ENCODE results near the gene POLL. TPM values are rescaled to one million over a fixed set of nuclear protein-coding genes. Genes with fewer than 3 reads are reported as not detected.
A peak's percentile ranks its signal among the peaks of the same experiment; 100 is the strongest.

POLL gene
- total RNA-seq, 5 donors from 2014 or later (not counting 1 experiment from before 2014, with no cell fraction given), result 27.1 to 52.6 (median 43.4) TPM

DNA sequence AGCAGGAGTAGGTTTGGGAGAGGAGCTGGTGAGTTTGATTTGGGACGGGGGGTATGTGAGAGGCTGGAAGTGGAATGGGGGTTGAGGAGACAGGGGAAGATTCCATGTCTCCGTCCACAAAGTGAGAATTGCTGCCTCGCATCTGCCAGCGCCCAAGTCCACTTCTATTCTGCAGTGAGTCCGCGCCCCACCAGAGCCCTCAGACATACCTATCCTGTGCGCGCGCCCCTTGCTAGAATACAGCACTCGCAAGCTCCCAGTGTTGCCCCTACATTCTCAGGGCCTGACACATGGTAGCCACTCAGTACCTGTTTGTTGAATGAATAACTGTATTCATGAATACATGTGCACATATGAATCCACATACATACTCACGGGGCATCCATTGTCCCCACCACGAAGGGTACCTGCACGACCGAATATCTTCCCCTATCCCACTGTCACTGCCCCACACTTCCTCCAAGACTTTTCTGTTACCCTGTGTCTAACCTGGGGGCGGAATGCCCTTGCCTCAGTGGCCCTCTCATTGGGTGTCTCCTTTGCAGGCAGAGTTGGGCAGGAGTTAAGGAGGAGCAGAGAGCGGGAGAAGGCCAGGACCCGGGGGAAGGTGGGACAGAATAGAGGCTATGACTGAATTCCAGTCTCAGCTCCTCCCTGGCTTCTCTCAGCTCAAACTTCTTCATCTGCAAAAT is 19.9 kb downstream of the POLL start:
- peak overlapping the region in 1 of 3 donors; percentile 72 for H3K4me3 Mint-ChIP-seq
- no peak for ATAC-seq (replicated peaks in 1 of 4)
- POLR2A ChIA-PET, result interaction anchor here (0.6 to 0.7 kb wide), 2 partner anchors 469 to 787 kb away, joined by 3 read pairs; no protein-coding TSS in a partner anchor

DNA sequence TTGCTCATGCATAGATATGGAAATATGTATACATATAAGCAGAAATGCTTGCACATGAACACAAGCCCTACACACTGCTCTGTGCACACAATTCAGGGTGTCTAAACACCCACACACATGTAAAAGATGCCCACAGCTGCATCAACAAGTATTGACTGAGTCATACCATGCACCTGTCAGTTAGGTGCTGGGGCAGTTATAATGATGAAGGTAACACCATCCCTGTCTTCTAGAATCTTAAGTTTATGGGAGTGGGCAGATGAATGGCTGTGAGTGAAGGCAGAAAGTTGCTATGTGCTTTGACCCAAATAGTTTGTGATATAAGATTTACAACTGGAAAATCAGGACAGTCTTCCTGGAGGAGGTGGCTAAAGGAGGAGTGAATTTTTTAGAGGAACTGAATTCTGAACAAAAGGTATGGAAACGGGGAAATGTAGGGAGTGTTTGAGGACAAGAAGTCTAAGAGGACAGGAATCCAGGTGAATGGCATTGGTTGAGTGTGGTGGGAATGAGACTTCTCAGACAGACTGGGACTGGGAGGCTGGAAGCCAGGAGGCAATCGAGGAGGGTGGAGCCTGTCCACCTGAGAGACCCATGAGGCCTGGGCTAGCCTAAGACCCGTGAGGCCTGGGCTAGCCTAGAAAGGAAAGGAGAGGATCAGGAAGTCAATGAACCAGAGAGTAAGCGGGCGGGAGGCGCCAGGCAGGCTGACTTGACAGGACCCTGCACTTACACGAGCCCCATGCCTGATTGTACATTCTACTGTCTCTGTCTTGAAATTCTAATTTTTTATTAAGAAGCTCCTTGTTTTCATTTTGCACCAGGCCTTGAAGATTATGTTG is 20.7 kb downstream of the POLL start:
- peaks cover 7 to 17% (median 11%) of the 10 kb centered on the region in 3 donors for H3K4me1 Mint-ChIP-seq
- H3K36me3 ChIP-seq (ENCODE audit: control insufficient read depth in 2 of 2, extremely low read depth in 1 of 2, insufficient read depth in 1 of 2, low read length in 1 of 2), result no peaks in the 10 kb centered on the region
- no peaks in the 10 kb centered on the region for H3K9me3 Mint-ChIP-seq
- CTCF ChIA-PET, result interaction anchor here in 1 of 2 donors (0.6 to 0.7 kb wide), 2 partner anchors 9 to 349 kb away, joined by 3 read pairs; no protein-coding TSS in a partner anchor
- no peak overlapping the region for H3K4me3 ChIP-seq (ENCODE audit: control insufficient read depth in 1 of 2, extremely low read depth in 1 of 2, low read length in 1 of 2)
- H3K27me3 Mint-ChIP-seq, result peaks cover 52 to 60% of the 10 kb centered on the region in 2 donors
- H3K27me3 ChIP-seq (replicated peaks in 1 of 2; ENCODE audit: control insufficient read depth in 2 of 2, extremely low read depth in 1 of 2, insufficient read depth in 2 of 2, low read length in 1 of 2), result peaks cover 12 to 78% of the 10 kb centered on the region in 2 experiments
- H3K4me1 ChIP-seq (ENCODE audit: control insufficient read depth in 1 of 2, extremely low read depth in 1 of 2, insufficient read depth in 2 of 2, low read length in 2 of 2), result peaks cover 7 to 27% of the 10 kb centered on the region in 2 experiments
- no peak for DNase-seq
- H3K4me3 Mint-ChIP-seq, result no peak overlapping the region
- no peaks in the 10 kb centered on the region for H3K36me3 Mint-ChIP-seq
- no peak for ATAC-seq (replicated peaks in 1 of 4)
- 71% methylated on average over 5 of the region's 7 CpGs for WGBS (ENCODE audit: insufficient coverage)
- H3K27ac ChIP-seq (ENCODE audit: low read length), result no peak overlapping the region
- peak overlapping the region in 1 of 2 donors; percentile 1 for H3K27ac Mint-ChIP-seq
- H3K9me3 ChIP-seq, result no peaks in the 10 kb centered on the region
- POLR2A ChIA-PET, result interaction anchor here in 1 of 2 donors (0.6 kb wide), 1 partner anchor 786 kb away, joined by 3 read pairs; no protein-coding TSS in a partner anchor

More for the DNA sequence above, 19.9 kb downstream of the POLL start:
- WGBS (ENCODE audit: insufficient coverage), result 82% methylated on average over 6 of the region's 17 CpGs
- DNase-seq, result peak in 1 of 35 experiments; percentile 16
- Histone ChIP-seq H3K27ac (ENCODE audit: low read length) (no peak overlapping the region), H3K4me1 (ENCODE audit: control insufficient read depth in 1 of 2, extremely low read depth in 1 of 2, insufficient read depth in 2 of 2, low read length in 2 of 2) (peaks cover 7 to 27% of the 10 kb centered on the region in 2 experiments), H3K36me3 (ENCODE audit: control insufficient read depth in 2 of 2, extremely low read depth in 1 of 2, insufficient read depth in 1 of 2, low read length in 1 of 2) (no peaks in the 10 kb centered on the region), H3K27me3 (replicated peaks in 1 of 2; ENCODE audit: control insufficient read depth in 2 of 2, extremely low read depth in 1 of 2, insufficient read depth in 2 of 2, low read length in 1 of 2) (peaks cover 12 to 71% of the 10 kb centered on the region in 2 experiments), H3K4me3 (ENCODE audit: control insufficient read depth in 1 of 2, extremely low read depth in 1 of 2, low read length in 1 of 2) (no peak overlapping the region), H3K9me3 (no peaks in the 10 kb centered on the region)
- no peak overlapping the region for H3K27ac Mint-ChIP-seq
- CTCF ChIA-PET, result interaction anchor here in 1 of 2 donors (0.6 to 0.7 kb wide), 2 partner anchors 8 to 349 kb away, joined by 3 read pairs; no protein-coding TSS in a partner anchor
- H3K27me3 Mint-ChIP-seq, result peaks cover 52 to 56% of the 10 kb centered on the region in 2 donors
- H3K4me1 Mint-ChIP-seq, result peaks cover 7 to 17% (median 11%) of the 10 kb centered on the region in 3 donors
- peaks cover 0 to 2% (median 0%) of the 10 kb centered on the region in 3 donors for H3K9me3 Mint-ChIP-seq
- H3K36me3 Mint-ChIP-seq, result no peaks in the 10 kb centered on the region

DNA sequence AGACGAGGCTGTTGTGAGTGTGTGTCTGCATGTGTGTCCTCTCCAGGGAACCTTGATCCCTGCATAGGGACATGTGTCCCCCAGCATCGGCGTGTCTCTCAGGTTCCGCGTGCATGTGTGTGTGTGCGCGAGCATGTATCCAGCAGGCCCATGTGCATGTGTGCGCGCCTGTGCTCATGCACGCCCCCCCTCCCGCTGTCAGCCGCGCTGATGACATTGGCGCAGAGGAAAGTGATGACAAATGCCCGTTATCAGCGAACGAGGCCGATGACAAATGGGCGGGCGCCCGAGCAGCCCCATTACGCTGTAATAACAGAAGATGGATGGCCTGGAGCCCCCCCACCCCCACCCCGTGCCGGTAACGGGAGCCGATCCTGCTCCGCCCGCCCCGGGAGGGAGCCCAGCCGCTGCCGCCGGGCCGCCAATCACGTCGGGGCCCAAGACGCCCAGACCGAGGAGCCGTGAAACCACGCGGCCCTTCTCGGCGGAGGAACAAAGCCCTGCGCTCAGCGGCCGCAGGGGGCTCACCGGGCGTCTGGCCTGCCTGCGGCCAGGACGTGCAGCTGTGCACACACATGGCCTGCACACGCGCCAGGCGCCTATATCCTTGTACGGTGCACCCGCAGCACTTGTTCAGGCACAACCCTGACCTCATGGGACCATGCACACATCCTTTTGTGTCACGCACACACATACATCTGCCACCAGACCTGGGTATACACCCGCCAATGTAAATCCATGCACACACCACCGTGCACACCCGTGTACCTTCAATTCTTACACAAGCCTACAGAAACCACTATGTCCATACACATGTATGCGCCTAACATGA is 21.5 kb downstream of the POLL start:
- no peaks in the 10 kb centered on the region for H3K9me3 ChIP-seq
- 25% methylated on average over 31 of the region's 59 CpGs for WGBS (ENCODE audit: insufficient coverage)

DNA sequence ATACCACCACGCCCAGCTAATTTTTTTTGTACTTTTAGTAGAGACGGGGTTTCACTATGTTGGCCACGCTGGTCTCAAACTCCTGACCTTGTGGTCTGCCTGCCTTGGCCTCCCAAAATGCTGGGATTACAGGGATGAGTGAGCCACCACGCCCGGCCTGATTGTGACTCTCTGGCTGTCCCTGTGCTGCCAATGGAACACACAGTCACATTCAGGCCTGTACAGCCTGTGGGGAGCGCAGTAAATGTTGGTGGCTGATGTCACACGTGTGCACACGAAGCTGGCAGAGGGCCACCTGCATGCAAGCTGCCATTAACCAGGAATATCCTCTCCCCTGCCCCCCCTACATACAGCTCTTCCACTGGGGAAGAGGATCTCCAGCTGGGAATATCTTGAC is 22.1 kb downstream of the POLL start:
- Mint-ChIP-seq H3K4me1 (peaks cover 7 to 17% (median 11%) of the 10 kb centered on the region in 3 donors), H3K9me3 (no peaks in the 10 kb centered on the region), H3K27me3 (peaks cover 52 to 63% of the 10 kb centered on the region in 2 donors), H3K27ac (no peak overlapping the region), H3K4me3 (peak overlapping the region in 1 of 3 donors; percentile 16), H3K36me3 (no peaks in the 10 kb centered on the region)
- Histone ChIP-seq H3K4me1 (ENCODE audit: control insufficient read depth in 1 of 2, extremely low read depth in 1 of 2, insufficient read depth in 2 of 2, low read length in 2 of 2) (peaks cover 7 to 26% of the 10 kb centered on the region in 2 experiments), H3K27me3 (replicated peaks in 1 of 2; ENCODE audit: control insufficient read depth in 2 of 2, extremely low read depth in 1 of 2, insufficient read depth in 2 of 2, low read length in 1 of 2) (peaks cover 12 to 86% of the 10 kb centered on the region in 2 experiments), H3K27ac (ENCODE audit: low read length) (no peak overlapping the region), H3K9me3 (no peaks in the 10 kb centered on the region), H3K36me3 (ENCODE audit: control insufficient read depth in 2 of 2, extremely low read depth in 1 of 2, insufficient read depth in 1 of 2, low read length in 1 of 2) (no peaks in the 10 kb centered on the region), H3K4me3 (ENCODE audit: control insufficient read depth in 1 of 2, extremely low read depth in 1 of 2, low read length in 1 of 2) (no peak overlapping the region)
- WGBS (ENCODE audit: insufficient coverage), result 91% methylated on average over 5 of the region's 8 CpGs
- DNase-seq (peak in 1 of 35 experiments; percentile 9), ATAC-seq (replicated peaks in 1 of 4) (no peak)
- ChIA-PET CTCF (no interaction called here), POLR2A (no interaction called here)

More for the DNA sequence above, 21.5 kb downstream of the POLL start:
- H3K36me3 ChIP-seq (ENCODE audit: control insufficient read depth in 2 of 2, extremely low read depth in 1 of 2, insufficient read depth in 1 of 2, low read length in 1 of 2), result no peaks in the 10 kb centered on the region
- Mint-ChIP-seq H3K4me1 (peaks cover 7 to 17% (median 11%) of the 10 kb centered on the region in 3 donors), H3K9me3 (no peaks in the 10 kb centered on the region), H3K27me3 (peaks cover 52 to 63% of the 10 kb centered on the region in 2 donors), H3K27ac (no peak overlapping the region), H3K36me3 (no peaks in the 10 kb centered on the region), H3K4me3 (peak overlapping the region in 1 of 3 donors; percentile 16)
- CTCF ChIA-PET, result no interaction called here
- H3K27ac ChIP-seq (ENCODE audit: low read length), result no peak overlapping the region
- peaks cover 12 to 85% of the 10 kb centered on the region in 2 experiments for H3K27me3 ChIP-seq (replicated peaks in 1 of 2; ENCODE audit: control insufficient read depth in 2 of 2, extremely low read depth in 1 of 2, insufficient read depth in 2 of 2, low read length in 1 of 2)
- no peak for ATAC-seq (replicated peaks in 1 of 4)
- H3K4me3 ChIP-seq (ENCODE audit: control insufficient read depth in 1 of 2, extremely low read depth in 1 of 2, low read length in 1 of 2), result no peak overlapping the region
- POLR2A ChIA-PET, result no interaction called here
- peak in 1 of 35 experiments; percentile 24 for DNase-seq
- peaks cover 7 to 27% of the 10 kb centered on the region in 2 experiments for H3K4me1 ChIP-seq (ENCODE audit: control insufficient read depth in 1 of 2, extremely low read depth in 1 of 2, insufficient read depth in 2 of 2, low read length in 2 of 2)

DNA sequence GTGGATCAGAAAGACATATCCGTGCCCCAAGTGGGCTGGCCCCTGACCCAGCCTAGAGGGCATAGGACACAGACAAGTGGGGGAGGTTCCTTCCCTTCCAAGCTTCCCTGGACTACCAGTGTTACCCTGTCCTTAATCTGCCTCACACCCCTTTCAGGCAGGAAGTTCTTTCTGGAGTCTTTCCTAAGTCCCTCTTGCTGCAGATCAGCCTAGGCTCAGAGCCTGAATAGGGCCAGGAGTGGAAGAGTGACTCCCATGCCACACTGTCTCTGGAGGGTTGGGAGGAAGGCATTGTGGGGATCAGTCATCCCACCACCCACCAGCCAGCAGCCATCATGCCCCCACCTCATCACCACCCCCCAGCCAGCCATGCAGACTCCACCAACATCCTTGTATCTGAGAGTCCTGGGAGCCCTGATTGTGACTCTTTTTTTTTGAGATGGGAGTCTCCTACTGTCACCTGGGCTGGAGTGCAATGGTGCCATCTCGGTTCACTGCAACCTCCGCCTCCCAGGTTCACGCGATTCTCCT is 22.6 kb downstream of the POLL start:
- Mint-ChIP-seq H3K4me1 (peaks cover 7 to 17% (median 8%) of the 10 kb centered on the region in 3 donors), H3K27me3 (peaks cover 52 to 63% of the 10 kb centered on the region in 2 donors), H3K36me3 (no peaks in the 10 kb centered on the region), H3K4me3 (no peak overlapping the region), H3K27ac (no peak overlapping the region), H3K9me3 (no peaks in the 10 kb centered on the region)
- Histone ChIP-seq H3K27me3 (replicated peaks in 1 of 2; ENCODE audit: control insufficient read depth in 2 of 2, extremely low read depth in 1 of 2, insufficient read depth in 2 of 2, low read length in 1 of 2) (peaks cover 12 to 81% of the 10 kb centered on the region in 2 experiments), H3K4me3 (ENCODE audit: control insufficient read depth in 1 of 2, extremely low read depth in 1 of 2, low read length in 1 of 2) (no peak overlapping the region), H3K4me1 (ENCODE audit: control insufficient read depth in 1 of 2, extremely low read depth in 1 of 2, insufficient read depth in 2 of 2, low read length in 2 of 2) (peaks cover 4 to 21% of the 10 kb centered on the region in 2 experiments), H3K27ac (ENCODE audit: low read length) (no peak overlapping the region), H3K36me3 (ENCODE audit: control insufficient read depth in 2 of 2, extremely low read depth in 1 of 2, insufficient read depth in 1 of 2, low read length in 1 of 2) (no peaks in the 10 kb centered on the region), H3K9me3 (no peaks in the 10 kb centered on the region)
- CTCF ChIA-PET, result no interaction called here
- ATAC-seq (replicated peaks in 1 of 4) (no peak), DNase-seq (peak in 1 of 35 experiments; percentile 20)
- WGBS (ENCODE audit: insufficient coverage), result 83% methylated on average over 4 of the region's 5 CpGs
- POLR2A ChIA-PET, result no interaction called here

Data from T-cell (primary cell).